HEK293 (cell line): ENCODE results near the gene FAM229A.

ENCODE experiments used
- GLI4 ChIP-seq: fragments of 450-650 bp; formaldehyde crosslinking; IDR thresholded peaks from 2 replicates; pipeline ENCODE4 v1.5.1; 2016; ENCODE audit warnings: missing biosample characterization, missing genetic modification characterization
- HOXA7 ChIP-seq: sonication (generic); formaldehyde crosslinking; IDR thresholded peaks from 2 replicates; pipeline ENCODE4 v1.8.1; 2022; ENCODE audit warnings: missing genetic modification reagents, borderline replicate concordance
- IKZF3 ChIP-seq: fragments of 450-650 bp; IDR thresholded peaks from 2 replicates; pipeline ENCODE4 v1.5.0; 2018; ENCODE audit warnings: missing biosample characterization, mild to moderate bottlenecking, missing genetic modification characterization, moderate library complexity
- KLF1 ChIP-seq: fragments of 450-650 bp; formaldehyde crosslinking; IDR thresholded peaks from 2 replicates; pipeline ENCODE4 v1.5.1; 2016; ENCODE audit warnings: missing biosample characterization, missing genetic modification characterization
- KLF16 ChIP-seq: fragments of 450-650 bp; formaldehyde crosslinking; IDR thresholded peaks from 2 replicates; pipeline ENCODE4 v1.5.1; 2017; ENCODE audit warnings: missing biosample characterization, missing genetic modification characterization
- PRDM10 ChIP-seq: fragments of 450-650 bp; formaldehyde crosslinking; IDR thresholded peaks from 2 replicates; pipeline ENCODE4 v1.5.1; 2016; ENCODE audit warnings: missing biosample characterization, missing genetic modification characterization
- SETDB1 ChIP-seq: IDR thresholded peaks from one replicate; pipeline ENCODE4 v1.6.1; 2017; ENCODE audit warnings: mild to moderate bottlenecking, low read length, moderate library complexity, mixed read lengths; ENCODE audit not compliant: insufficient read length
- ZBTB17 ChIP-seq: fragments of 450-650 bp; formaldehyde crosslinking; IDR thresholded peaks from 2 replicates; pipeline ENCODE4 v1.5.1; 2016; ENCODE audit warnings: missing biosample characterization, missing genetic modification characterization
- ZNF2 ChIP-seq: fragments of 450-650 bp; formaldehyde crosslinking; IDR thresholded peaks from 2 replicates; pipeline ENCODE4 v1.5.1; 2016; ENCODE audit warnings: missing biosample characterization, missing genetic modification characterization
- ZNF354C ChIP-seq: fragments of 450-650 bp; formaldehyde crosslinking; IDR thresholded peaks from 2 replicates; pipeline ENCODE4 v1.5.1; 2016; ENCODE audit warnings: missing biosample characterization, missing genetic modification characterization, low read depth, borderline replicate concordance
- ZNF394 ChIP-seq: fragments of 450-650 bp; formaldehyde crosslinking; IDR thresholded peaks from 2 replicates; pipeline ENCODE4 v1.5.1; 2016; ENCODE audit warnings: missing biosample characterization, missing genetic modification characterization, mild to moderate bottlenecking, moderate library complexity, borderline replicate concordance
- ZNF398 ChIP-seq: fragments of 450-650 bp; formaldehyde crosslinking; IDR thresholded peaks from 2 replicates; pipeline ENCODE4 v1.5.1; 2017; ENCODE audit warnings: missing biosample characterization, missing genetic modification characterization
- ZNF473 ChIP-seq: fragments of 450-650 bp; formaldehyde crosslinking; IDR thresholded peaks from 2 replicates; pipeline ENCODE4 v1.5.1; 2017; ENCODE audit warnings: missing biosample characterization, missing genetic modification characterization
- ZNF501 ChIP-seq: fragments of 450-650 bp; formaldehyde crosslinking; IDR thresholded peaks from 2 replicates; pipeline ENCODE4 v1.5.1; 2016; ENCODE audit warnings: missing biosample characterization, missing genetic modification characterization
- ZNF530 ChIP-seq: fragments of 450-650 bp; formaldehyde crosslinking; IDR thresholded peaks from 2 replicates; pipeline ENCODE4 v1.5.1; 2016; ENCODE audit warnings: low read depth, missing biosample characterization, missing genetic modification characterization
- ZNF580 ChIP-seq: fragments of 450-650 bp; formaldehyde crosslinking; IDR thresholded peaks from 2 replicates; pipeline ENCODE4 v1.5.1; 2016; ENCODE audit warnings: missing biosample characterization, missing genetic modification characterization
- ZNF596 ChIP-seq: fragments of 450-650 bp; IDR thresholded peaks from 2 replicates; pipeline ENCODE4 v1.5.0; 2018; ENCODE audit warnings: missing biosample characterization, mild to moderate bottlenecking, missing genetic modification characterization, moderate library complexity
- ZNF623 ChIP-seq: fragments of 450-650 bp; formaldehyde crosslinking; IDR thresholded peaks from 2 replicates; pipeline ENCODE4 v1.5.1; 2016; ENCODE audit warnings: missing biosample characterization, missing genetic modification characterization
- ZNF629 ChIP-seq: fragments of 450-650 bp; formaldehyde crosslinking; IDR thresholded peaks from 2 replicates; pipeline ENCODE4 v1.5.1; 2017; ENCODE audit warnings: missing biosample characterization, missing genetic modification characterization
- ZNF660 ChIP-seq: fragments of 450-650 bp; IDR thresholded peaks from 2 replicates; pipeline ENCODE4 v1.5.1; 2018; ENCODE audit warnings: missing biosample characterization, mild to moderate bottlenecking, missing genetic modification characterization
- ZNF670 ChIP-seq: fragments of 450-650 bp; formaldehyde crosslinking; IDR thresholded peaks from 2 replicates; pipeline ENCODE4 v1.5.1; 2016; ENCODE audit warnings: missing biosample characterization, missing genetic modification characterization, low read depth
- ZNF776 ChIP-seq: fragments of 450-650 bp; formaldehyde crosslinking; IDR thresholded peaks from 2 replicates; pipeline ENCODE4 v1.5.0; 2017; ENCODE audit warnings: missing biosample characterization, missing genetic modification characterization, borderline replicate concordance
- TF ChIP-seq, protein P1 (sequence below): fragments of 450-650 bp; formaldehyde crosslinking; IDR thresholded peaks from 2 replicates; pipeline ENCODE4 v1.5.1; 2016; ENCODE audit warnings: missing biosample characterization, missing genetic modification characterization
- TF ChIP-seq, protein P2 (sequence below): fragments of 450-650 bp; formaldehyde crosslinking; IDR thresholded peaks from 2 replicates; pipeline ENCODE4 v1.5.1; 2017; ENCODE audit warnings: missing biosample characterization, missing genetic modification characterization
- TF ChIP-seq, protein P3 (sequence below): fragments of 450-650 bp; formaldehyde crosslinking; conservative IDR thresholded peaks from 2 replicates; pipeline ENCODE4 v1.5.1; 2016; ENCODE audit warnings: low read depth, missing biosample characterization, missing genetic modification characterization

Gene FAM229A

GRCh38 chr1:32394141-32394889, 32.0 kb upstream of the FAM229A start, which contains the start of gene BSDC1 (continued):
- TF ChIP-seq ZNF596 (tag by site-specific recombination) (no peak), ZNF473 (tag by site-specific recombination) (no peak), ZNF2 (tag by site-specific recombination) (peak; percentile 66), ZBTB17 (tag by site-specific recombination) (peak; percentile 100), IKZF3 (tag by site-specific recombination) (peak; percentile 15; the same call in 1 of the 2 replicates), ZNF580 (tag by site-specific recombination) (peak; percentile 47; the same call in 1 of the 2 replicates), ZNF623 (tag by site-specific recombination) (0 out of 2 replicates have a peak, but pooled peaks have one; percentile 16), ZNF660 (tag by site-specific recombination) (peak; percentile 31; the same call in 1 of the 2 replicates), ZNF501 (tag by site-specific recombination) (peak; percentile 97; the same call in 1 of the 2 replicates), ZNF776 (tag by site-specific recombination) (no peak), ZNF354C (tag by site-specific recombination) (no peak), ZNF629 (tag by site-specific recombination) (peak; percentile 92), ZNF670 (tag by site-specific recombination) (no peak), ZNF398 (tag by site-specific recombination) (peak; percentile 1; the same call in 1 of the 2 replicates), KLF1 (tag by site-specific recombination) (peak; percentile 93), PRDM10 (tag by site-specific recombination) (no peak), HOXA7 (CRISPR knock-in tag) (no peak), KLF16 (peak; percentile 98), ZNF394 (tag by site-specific recombination) (peak; percentile 32; the same call in 1 of the 2 replicates), ZNF530 (tag by site-specific recombination) (no peak), GLI4 (peak; percentile 25; the same call in 1 of the 2 replicates), SETDB1 (peak; percentile 59)
- TF ChIP-seq, protein P1, sequence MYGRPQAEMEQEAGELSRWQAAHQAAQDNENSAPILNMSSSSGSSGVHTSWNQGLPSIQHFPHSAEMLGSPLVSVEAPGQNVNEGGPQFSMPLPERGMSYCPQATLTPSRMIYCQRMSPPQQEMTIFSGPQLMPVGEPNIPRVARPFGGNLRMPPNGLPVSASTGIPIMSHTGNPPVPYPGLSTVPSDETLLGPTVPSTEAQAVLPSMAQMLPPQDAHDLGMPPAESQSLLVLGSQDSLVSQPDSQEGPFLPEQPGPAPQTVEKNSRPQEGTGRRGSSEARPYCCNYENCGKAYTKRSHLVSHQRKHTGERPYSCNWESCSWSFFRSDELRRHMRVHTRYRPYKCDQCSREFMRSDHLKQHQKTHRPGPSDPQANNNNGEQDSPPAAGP (tag by site-specific recombination) = peak; percentile 65; the same call in 1 of the 2 replicates
- TF ChIP-seq, protein P2, sequence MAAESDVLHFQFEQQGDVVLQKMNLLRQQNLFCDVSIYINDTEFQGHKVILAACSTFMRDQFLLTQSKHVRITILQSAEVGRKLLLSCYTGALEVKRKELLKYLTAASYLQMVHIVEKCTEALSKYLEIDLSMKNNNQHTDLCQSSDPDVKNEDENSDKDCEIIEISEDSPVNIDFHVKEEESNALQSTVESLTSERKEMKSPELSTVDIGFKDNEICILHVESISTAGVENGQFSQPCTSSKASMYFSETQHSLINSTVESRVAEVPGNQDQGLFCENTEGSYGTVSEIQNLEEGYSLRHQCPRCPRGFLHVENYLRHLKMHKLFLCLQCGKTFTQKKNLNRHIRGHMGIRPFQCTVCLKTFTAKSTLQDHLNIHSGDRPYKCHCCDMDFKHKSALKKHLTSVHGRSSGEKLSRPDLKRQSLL (tag by site-specific recombination) = no peak
- TF ChIP-seq, protein P3, sequence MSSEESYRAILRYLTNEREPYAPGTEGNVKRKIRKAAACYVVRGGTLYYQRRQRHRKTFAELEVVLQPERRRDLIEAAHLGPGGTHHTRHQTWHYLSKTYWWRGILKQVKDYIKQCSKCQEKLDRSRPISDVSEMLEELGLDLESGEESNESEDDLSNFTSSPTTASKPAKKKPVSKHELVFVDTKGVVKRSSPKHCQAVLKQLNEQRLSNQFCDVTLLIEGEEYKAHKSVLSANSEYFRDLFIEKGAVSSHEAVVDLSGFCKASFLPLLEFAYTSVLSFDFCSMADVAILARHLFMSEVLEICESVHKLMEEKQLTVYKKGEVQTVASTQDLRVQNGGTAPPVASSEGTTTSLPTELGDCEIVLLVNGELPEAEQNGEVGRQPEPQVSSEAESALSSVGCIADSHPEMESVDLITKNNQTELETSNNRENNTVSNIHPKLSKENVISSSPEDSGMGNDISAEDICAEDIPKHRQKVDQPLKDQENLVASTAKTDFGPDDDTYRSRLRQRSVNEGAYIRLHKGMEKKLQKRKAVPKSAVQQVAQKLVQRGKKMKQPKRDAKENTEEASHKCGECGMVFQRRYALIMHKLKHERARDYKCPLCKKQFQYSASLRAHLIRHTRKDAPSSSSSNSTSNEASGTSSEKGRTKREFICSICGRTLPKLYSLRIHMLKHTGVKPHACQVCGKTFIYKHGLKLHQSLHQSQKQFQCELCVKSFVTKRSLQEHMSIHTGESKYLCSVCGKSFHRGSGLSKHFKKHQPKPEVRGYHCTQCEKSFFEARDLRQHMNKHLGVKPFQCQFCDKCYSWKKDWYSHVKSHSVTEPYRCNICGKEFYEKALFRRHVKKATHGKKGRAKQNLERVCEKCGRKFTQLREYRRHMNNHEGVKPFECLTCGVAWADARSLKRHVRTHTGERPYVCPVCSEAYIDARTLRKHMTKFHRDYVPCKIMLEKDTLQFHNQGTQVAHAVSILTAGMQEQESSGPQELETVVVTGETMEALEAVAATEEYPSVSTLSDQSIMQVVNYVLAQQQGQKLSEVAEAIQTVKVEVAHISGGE (tag by site-specific recombination) = peak; percentile 37; the same call in 1 of the 2 replicates
